NT2/D1 (cell line): ENCODE measurements around the gene SRC.

Experiments
- YY1 ChIP-seq: IDR thresholded peaks from 2 replicates; pipeline ENCODE4 v1.6.1; 2011; ENCODE audit not compliant: insufficient read length, insufficient read depth
- ZNF274 ChIP-seq: IDR thresholded peaks from 2 replicates; pipeline ENCODE4 v1.6.1; 2011; ENCODE audit warnings: mild to moderate bottlenecking, low read depth, low read length

GRCh38 chr20:37392441-37393195 lies 46.7 kb downstream of the SRC start:
- TF ChIP-seq ZNF274 (no peak), YY1 (no peak)
